Vagina (tissue), 2 donors: ENCODE measurements around the gene TERC. TPM values are rescaled to one million over a fixed set of nuclear protein-coding genes. Genes with fewer than 3 reads are reported as not detected.

Experiments used
- DNase-seq, 2 donors: peaks; one replicate each; pipeline ENCODE4 v3.0.0-alpha.2; 2017; ENCODE audit errors: extremely low spot score in 2 of 2
- H3K27ac ChIP-seq: fragments of 200-600 bp; sonication (generic); one replicate; pipeline ENCODE4 v1.5.1; 2019
- H3K27me3 ChIP-seq: fragments of 200-600 bp; sonication (generic); one replicate; pipeline ENCODE4 v1.5.1; 2019
- H3K36me3 ChIP-seq, 2 donors: fragments of 200-600 bp; sonication (generic); one replicate each; pipeline ENCODE4 v1.5.1; 2017 to 2019
- H3K4me1 ChIP-seq: fragments of 200-600 bp; sonication (generic); one replicate; pipeline ENCODE4 v1.5.1; 2019
- H3K4me3 ChIP-seq, 2 donors: fragments of 200-600 bp; sonication (generic); 1 replicate in 1 of 2; 2 replicates in 1 of 2; pipeline ENCODE4 v1.5.1; 2016 to 2019
- H3K9me3 ChIP-seq: fragments of 200-600 bp; sonication (generic); one replicate; pipeline ENCODE4 v1.5.1; 2019
- POLR2A ChIP-seq, 2 donors: fragments of 450-650 bp; IDR thresholded peaks; one replicate each; pipeline ENCODE4 v1.6.1; 2017; ENCODE audit warnings: antibody characterized with exemption in 2 of 2, mild to moderate bottlenecking in 2 of 2, moderate library complexity in 2 of 2
- POLR2AphosphoS5 ChIP-seq, 2 donors: sonication (generic); formaldehyde crosslinking; IDR thresholded peaks; one replicate each; pipeline ENCODE4 v1.9.0; 2017; ENCODE audit warnings: antibody characterized with exemption in 2 of 2, mild to moderate bottlenecking in 2 of 2, low read depth in 1 of 2; ENCODE audit not compliant: insufficient read depth in 1 of 2
- intact Hi-C: fragments of 100-400 bp; cut with DNase I; formaldehyde crosslinking; loops from one replicate; pipeline ENCODE4 v1.15.1; 2023
- total RNA-seq: library from RNA; depleted of rRNA; stranded (reverse); fragments of >200 nt; gene quantifications from one replicate; pipeline ENCODE4 v1.2.3, GENCODE V29; 2016
- TF ChIP-seq, protein P1 (sequence below), 3 experiments: fragments of 450-650 bp in 2 of 3; fragments of 200-600 bp in 1 of 3; sonication (generic) in 1 of 3; IDR thresholded peaks; one replicate each; pipeline ENCODE4 v1.5.1; 2017 to 2019; ENCODE audit warnings: antibody characterized with exemption in 3 of 3, mild to moderate bottlenecking in 2 of 3, moderate library complexity in 2 of 3

TERC gene
- total RNA-seq, 1 donor from 2014 or later, result 204 TPM

GRCh38 chr3:169764312-169764881 lies 463 bp downstream of the TERC start:
- TF ChIP-seq POLR2AphosphoS5 (IDR thresholded peaks at IDR 0.05; ENCODE audit: insufficient read depth in 1 of 2, low read depth in 1 of 2), result no peak
- TF ChIP-seq, protein P1, sequence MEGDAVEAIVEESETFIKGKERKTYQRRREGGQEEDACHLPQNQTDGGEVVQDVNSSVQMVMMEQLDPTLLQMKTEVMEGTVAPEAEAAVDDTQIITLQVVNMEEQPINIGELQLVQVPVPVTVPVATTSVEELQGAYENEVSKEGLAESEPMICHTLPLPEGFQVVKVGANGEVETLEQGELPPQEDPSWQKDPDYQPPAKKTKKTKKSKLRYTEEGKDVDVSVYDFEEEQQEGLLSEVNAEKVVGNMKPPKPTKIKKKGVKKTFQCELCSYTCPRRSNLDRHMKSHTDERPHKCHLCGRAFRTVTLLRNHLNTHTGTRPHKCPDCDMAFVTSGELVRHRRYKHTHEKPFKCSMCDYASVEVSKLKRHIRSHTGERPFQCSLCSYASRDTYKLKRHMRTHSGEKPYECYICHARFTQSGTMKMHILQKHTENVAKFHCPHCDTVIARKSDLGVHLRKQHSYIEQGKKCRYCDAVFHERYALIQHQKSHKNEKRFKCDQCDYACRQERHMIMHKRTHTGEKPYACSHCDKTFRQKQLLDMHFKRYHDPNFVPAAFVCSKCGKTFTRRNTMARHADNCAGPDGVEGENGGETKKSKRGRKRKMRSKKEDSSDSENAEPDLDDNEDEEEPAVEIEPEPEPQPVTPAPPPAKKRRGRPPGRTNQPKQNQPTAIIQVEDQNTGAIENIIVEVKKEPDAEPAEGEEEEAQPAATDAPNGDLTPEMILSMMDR (IDR thresholded peaks at IDR 0.05), result no peak
- TF ChIP-seq POLR2A (IDR thresholded peaks at IDR 0.05), result no peak
- no peaks in the 10 kb centered on the region for H3K36me3 ChIP-seq
- peaks cover 15% of the 10 kb centered on the region for H3K4me1 ChIP-seq
- no peak for DNase-seq
- H3K27me3 ChIP-seq, result no peaks in the 10 kb centered on the region
- peak overlapping the region; percentile 77 to 79 for H3K4me3 ChIP-seq
- peak overlapping the region; percentile 92 for H3K27ac ChIP-seq
- no peaks in the 10 kb centered on the region for H3K9me3 ChIP-seq
- intact Hi-C loops, result loop anchor here (5.0 to 10.0 kb wide), 2 partner anchors 100 to 658 kb away; partner anchors contain the start of gene MECOM

GRCh38 chr3:169760479-169760878 lies 4.4 kb downstream of the TERC start:
- H3K27ac ChIP-seq, result no peak overlapping the region
- H3K9me3 ChIP-seq, result no peaks in the 10 kb centered on the region
- peaks cover 15% of the 10 kb centered on the region for H3K4me1 ChIP-seq
- intact Hi-C loops, result loop anchor here (5.0 to 10.0 kb wide), 2 partner anchors 96 to 662 kb away; partner anchors contain the start of gene MECOM
- H3K4me3 ChIP-seq, result no peak overlapping the region
- TF ChIP-seq POLR2A (IDR thresholded peaks at IDR 0.05), result no peak
- TF ChIP-seq POLR2AphosphoS5 (IDR thresholded peaks at IDR 0.05; ENCODE audit: insufficient read depth in 1 of 2, low read depth in 1 of 2), result no peak
- no peak for DNase-seq
- H3K27me3 ChIP-seq, result no peaks in the 10 kb centered on the region
- H3K36me3 ChIP-seq, result no peaks in the 10 kb centered on the region

- DNase-seq, result no peak
- peaks cover 13% of the 10 kb centered on the region for H3K4me1 ChIP-seq
- no peak overlapping the region for H3K4me3 ChIP-seq
- intact Hi-C loops, result no loop called here
- no peaks in the 10 kb centered on the region for H3K36me3 ChIP-seq
- no peak for TF ChIP-seq POLR2A (IDR thresholded peaks at IDR 0.05)
- no peak for TF ChIP-seq POLR2AphosphoS5 (IDR thresholded peaks at IDR 0.05; ENCODE audit: insufficient read depth in 1 of 2, low read depth in 1 of 2)
- TF ChIP-seq, protein P1 (IDR thresholded peaks at IDR 0.05), result no peak
- no peaks in the 10 kb centered on the region for H3K9me3 ChIP-seq
- H3K27ac ChIP-seq, result no peak overlapping the region
- no peaks in the 10 kb centered on the region for H3K27me3 ChIP-seq
Observed at GRCh38 chr3:169759256-169759655, 5.6 kb downstream of the TERC start.

GRCh38 chr3:169758359-169758994 lies 6.4 kb downstream of the TERC start:
- no peak for DNase-seq
- TF ChIP-seq, protein P1 (IDR thresholded peaks at IDR 0.05), result no peak
- TF ChIP-seq POLR2A (IDR thresholded peaks at IDR 0.05), result no peak
- no peak for TF ChIP-seq POLR2AphosphoS5 (IDR thresholded peaks at IDR 0.05; ENCODE audit: insufficient read depth in 1 of 2, low read depth in 1 of 2)
- intact Hi-C loops, result no loop called here
- H3K4me1 ChIP-seq, result peaks cover 7% of the 10 kb centered on the region
- H3K4me3 ChIP-seq, result no peak overlapping the region
- no peaks in the 10 kb centered on the region for H3K9me3 ChIP-seq
- no peaks in the 10 kb centered on the region for H3K27me3 ChIP-seq
- no peak overlapping the region for H3K27ac ChIP-seq
- no peaks in the 10 kb centered on the region for H3K36me3 ChIP-seq

DNA sequence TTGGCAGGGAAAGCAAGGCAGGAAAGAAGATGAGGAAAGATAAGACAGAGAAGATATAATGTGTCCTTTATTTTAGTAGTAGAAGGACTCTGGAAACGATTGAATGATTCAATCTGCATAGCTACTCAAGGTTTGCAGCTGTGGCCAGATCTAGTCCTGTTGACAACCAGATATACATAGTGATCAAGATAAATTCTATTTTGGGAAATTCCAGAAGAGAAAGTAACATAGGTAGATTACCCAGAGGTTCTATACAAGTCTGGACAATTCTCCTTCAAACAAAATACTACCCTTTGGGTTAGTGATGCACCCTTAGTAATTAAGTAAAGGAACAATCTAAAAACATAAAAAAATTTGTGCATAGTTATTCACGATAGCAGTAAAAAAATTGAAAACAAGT lies 9.4 kb downstream of the TERC start:
- TF ChIP-seq, protein P1 (IDR thresholded peaks at IDR 0.05), result no peak
- TF ChIP-seq POLR2AphosphoS5 (IDR thresholded peaks at IDR 0.05; ENCODE audit: insufficient read depth in 1 of 2, low read depth in 1 of 2) (no peak), POLR2A (IDR thresholded peaks at IDR 0.05) (no peak)
- no peak overlapping the region for H3K4me3 ChIP-seq
- H3K4me1 ChIP-seq, result no peaks in the 10 kb centered on the region
- H3K27ac ChIP-seq, result no peak overlapping the region
- no peaks in the 10 kb centered on the region for H3K27me3 ChIP-seq
- intact Hi-C loops, result no loop called here
- no peak for DNase-seq
- H3K36me3 ChIP-seq, result no peaks in the 10 kb centered on the region
- H3K9me3 ChIP-seq, result no peaks in the 10 kb centered on the region
